ENCODE results near the gene MIAT.

DNA sequence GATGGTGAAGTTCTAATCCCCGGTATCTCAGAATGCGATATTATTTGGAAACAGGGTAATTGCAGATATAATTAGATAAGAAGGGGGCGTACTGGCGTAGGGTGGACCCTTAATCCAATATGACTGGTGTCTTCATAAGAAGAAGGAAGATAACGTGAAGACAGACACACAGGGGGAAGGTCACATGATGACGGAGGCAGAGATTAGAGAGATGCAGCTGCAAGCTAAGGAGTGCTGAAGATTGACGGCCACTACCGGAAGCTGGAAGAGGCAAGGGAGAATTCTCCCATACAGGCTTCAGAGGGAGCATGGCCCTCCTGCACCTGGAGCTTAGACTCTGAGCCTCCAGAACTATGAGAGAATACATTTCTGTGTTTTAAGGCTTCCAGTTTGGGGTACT is 54.8 kb downstream of the MIAT start:
- TF ChIP-seq CTCF (IDR thresholded peaks at IDR 0.05; ENCODE audit: extremely low read depth in 1 of 2, insufficient read depth in 1 of 2, low read depth in 1 of 2, low read length in 2 of 2) (no peak), POLR2AphosphoS5 (IDR thresholded peaks at IDR 0.05; ENCODE audit: insufficient read depth, low read depth, low read length) (no peak), EZH2 (IDR thresholded peaks at IDR 0.05; ENCODE audit: borderline replicate concordance, low read depth, low read length, severe bottlenecking) (no peak), POLR2A (IDR thresholded peaks at IDR 0.05; ENCODE audit: low read depth, low read length) (no peak), MYC (IDR thresholded peaks at IDR 0.05; ENCODE audit: low read depth, low read length) (no peak)
- TF ChIP-seq, protein P1, sequence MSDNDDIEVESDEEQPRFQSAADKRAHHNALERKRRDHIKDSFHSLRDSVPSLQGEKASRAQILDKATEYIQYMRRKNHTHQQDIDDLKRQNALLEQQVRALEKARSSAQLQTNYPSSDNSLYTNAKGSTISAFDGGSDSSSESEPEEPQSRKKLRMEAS (IDR thresholded peaks at IDR 0.05; ENCODE audit: insufficient read depth, insufficient read length), result no peak
